Measurements from ENCODE around the gene FNDC11.

Gene FNDC11

DNA sequence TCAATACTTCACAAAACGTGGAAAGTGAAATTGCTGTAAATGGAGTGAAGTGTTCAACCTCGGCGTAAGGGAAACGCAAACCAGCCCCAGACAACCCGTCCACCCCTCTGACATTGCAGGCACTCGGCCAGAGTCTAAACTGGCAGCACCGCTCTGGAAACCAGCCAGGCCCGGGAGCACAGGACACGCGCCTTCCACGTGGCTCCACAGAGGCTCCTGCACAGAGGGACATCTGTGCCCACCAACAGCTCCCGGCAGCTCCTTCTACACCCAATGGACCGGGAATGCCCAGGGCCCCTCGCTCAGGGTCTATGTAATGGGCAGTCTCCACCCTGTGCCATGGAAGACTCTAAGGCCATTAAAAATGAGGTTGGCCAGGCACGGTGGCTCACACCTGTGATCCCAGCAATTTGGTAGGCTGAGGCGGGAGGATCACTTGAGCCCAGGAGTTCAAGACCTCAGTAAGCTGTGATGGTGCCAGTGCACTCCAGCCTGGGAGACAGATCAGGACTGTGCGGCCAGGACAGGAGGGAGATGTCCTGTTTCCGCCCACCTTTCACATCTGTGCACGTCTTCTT, 23.4 kb downstream of the FNDC11 start:
- Histone ChIP-seq H3K4me3 (IDR thresholded peaks at IDR 0.05; ENCODE audit: insufficient read depth, low read depth, low read length) (no peak overlapping the region), H3K4me2 (no peak overlapping the region), H3K27ac (no peak overlapping the region), H2AFZ (ENCODE audit: low read depth) (no peak overlapping the region), H4K20me1 (ENCODE audit: insufficient read depth) (no peaks in the 10 kb centered on the region), H3K36me3 (ENCODE audit: insufficient read depth) (no peaks in the 10 kb centered on the region), H3K4me1 (ENCODE audit: low read depth, poor library complexity, severe bottlenecking) (peaks cover 6% of the 10 kb centered on the region), H3K27me3 (ENCODE audit: insufficient read depth, low read depth) (peaks cover 80% of the 10 kb centered on the region), H3K79me2 (ENCODE audit: insufficient read depth, low read depth) (no peaks in the 10 kb centered on the region), H3K9ac (no peak overlapping the region)
- TF ChIP-seq, protein P1, sequence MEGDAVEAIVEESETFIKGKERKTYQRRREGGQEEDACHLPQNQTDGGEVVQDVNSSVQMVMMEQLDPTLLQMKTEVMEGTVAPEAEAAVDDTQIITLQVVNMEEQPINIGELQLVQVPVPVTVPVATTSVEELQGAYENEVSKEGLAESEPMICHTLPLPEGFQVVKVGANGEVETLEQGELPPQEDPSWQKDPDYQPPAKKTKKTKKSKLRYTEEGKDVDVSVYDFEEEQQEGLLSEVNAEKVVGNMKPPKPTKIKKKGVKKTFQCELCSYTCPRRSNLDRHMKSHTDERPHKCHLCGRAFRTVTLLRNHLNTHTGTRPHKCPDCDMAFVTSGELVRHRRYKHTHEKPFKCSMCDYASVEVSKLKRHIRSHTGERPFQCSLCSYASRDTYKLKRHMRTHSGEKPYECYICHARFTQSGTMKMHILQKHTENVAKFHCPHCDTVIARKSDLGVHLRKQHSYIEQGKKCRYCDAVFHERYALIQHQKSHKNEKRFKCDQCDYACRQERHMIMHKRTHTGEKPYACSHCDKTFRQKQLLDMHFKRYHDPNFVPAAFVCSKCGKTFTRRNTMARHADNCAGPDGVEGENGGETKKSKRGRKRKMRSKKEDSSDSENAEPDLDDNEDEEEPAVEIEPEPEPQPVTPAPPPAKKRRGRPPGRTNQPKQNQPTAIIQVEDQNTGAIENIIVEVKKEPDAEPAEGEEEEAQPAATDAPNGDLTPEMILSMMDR (conservative IDR thresholded peaks at IDR 0.05; ENCODE audit: low read depth, low read length), result no peak

DNA sequence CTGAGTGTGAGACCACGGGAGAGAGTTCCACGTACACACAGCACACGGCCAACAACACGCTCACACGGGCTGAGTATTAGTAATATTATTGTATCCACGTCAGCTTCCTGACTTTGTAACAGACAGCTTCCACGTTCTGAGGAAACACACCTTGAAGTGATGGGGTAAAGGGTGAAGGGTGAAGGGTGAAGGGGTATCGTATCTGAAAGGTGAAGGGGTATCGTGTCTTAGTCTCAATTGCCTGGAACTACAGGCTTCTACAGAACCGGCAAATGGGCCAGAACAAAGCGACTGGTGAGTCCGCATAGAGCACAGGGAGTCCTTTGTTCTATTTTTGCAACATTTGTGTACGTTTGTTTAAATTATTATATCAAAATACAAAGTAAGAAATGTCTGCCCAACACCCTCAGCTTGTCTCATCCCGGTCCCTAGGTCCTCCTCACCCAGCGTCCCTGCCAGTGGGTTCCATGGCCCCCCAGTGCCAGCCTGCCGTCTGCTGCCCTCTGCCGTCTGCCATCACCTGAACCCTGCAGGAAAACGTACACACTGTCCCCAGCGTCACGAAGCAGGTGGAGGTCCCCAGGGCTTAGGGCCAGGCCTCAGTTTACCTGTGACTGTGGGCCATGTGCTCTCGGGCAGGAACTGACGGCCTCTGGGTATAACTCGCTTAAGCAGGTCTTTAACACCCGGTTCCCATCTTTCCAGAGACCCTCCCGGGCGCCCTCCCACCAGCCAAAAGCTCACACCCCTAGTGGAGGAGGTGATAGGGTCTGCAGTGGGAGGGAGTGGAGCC, 24.5 kb downstream of the FNDC11 start:
- no peaks in the 10 kb centered on the region for H4K20me1 ChIP-seq (ENCODE audit: insufficient read depth)
- TF ChIP-seq, protein P1 (conservative IDR thresholded peaks at IDR 0.05; ENCODE audit: low read depth, low read length), result no peak
- no peak overlapping the region for H3K27ac ChIP-seq
- no peak overlapping the region for H2AFZ ChIP-seq (ENCODE audit: low read depth)
- no peak overlapping the region for H3K9ac ChIP-seq
- H3K4me1 ChIP-seq (ENCODE audit: low read depth, poor library complexity, severe bottlenecking), result peaks cover 6% of the 10 kb centered on the region
- no peaks in the 10 kb centered on the region for H3K36me3 ChIP-seq (ENCODE audit: insufficient read depth)
- peaks cover 83% of the 10 kb centered on the region for H3K27me3 ChIP-seq (ENCODE audit: insufficient read depth, low read depth)
- no peaks in the 10 kb centered on the region for H3K79me2 ChIP-seq (ENCODE audit: insufficient read depth, low read depth)
- H3K4me2 ChIP-seq, result no peak overlapping the region
- H3K4me3 ChIP-seq (IDR thresholded peaks at IDR 0.05; ENCODE audit: insufficient read depth, low read depth, low read length), result no peak overlapping the region

DNA sequence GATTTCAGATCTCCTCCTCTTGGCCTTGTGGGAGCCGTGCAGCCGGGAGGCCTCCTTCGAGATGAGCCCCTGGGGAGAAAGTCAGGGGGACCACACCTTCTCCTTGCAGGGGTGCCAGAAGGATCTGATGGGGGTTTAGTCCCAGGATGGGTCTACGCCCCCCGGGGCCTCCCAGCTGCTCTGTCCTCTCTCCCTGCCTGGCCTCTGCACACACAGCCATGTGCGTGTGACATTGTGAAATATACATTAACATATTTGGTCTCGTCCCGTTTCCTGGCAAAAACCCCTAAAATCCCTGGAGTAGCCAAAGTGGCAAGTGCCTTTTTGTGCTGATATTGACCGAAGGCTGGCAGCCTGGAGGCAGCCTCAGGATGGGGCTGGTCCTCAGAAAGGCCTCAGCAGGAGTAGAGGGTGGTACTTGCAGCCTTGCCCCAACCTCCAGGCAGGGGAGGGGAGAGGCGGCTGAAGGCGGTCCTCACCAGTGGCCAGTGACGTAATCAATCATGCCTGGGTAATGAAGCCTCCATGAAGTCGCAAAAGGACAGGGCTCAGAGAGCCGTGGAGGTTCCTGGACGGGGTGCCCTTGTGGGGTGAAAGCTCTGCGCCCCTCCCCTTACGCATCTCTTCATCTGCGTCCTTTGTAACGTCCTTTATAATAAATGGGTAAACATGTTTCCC, 25.2 kb downstream of the FNDC11 start:
- Histone ChIP-seq H3K27me3 (ENCODE audit: insufficient read depth, low read depth) (peaks cover 86% of the 10 kb centered on the region), H3K4me2 (no peak overlapping the region), H3K9ac (no peak overlapping the region), H4K20me1 (ENCODE audit: insufficient read depth) (no peaks in the 10 kb centered on the region), H3K4me1 (ENCODE audit: low read depth, poor library complexity, severe bottlenecking) (peaks cover 6% of the 10 kb centered on the region), H3K4me3 (IDR thresholded peaks at IDR 0.05; ENCODE audit: insufficient read depth, low read depth, low read length) (no peak overlapping the region), H3K36me3 (ENCODE audit: insufficient read depth) (no peaks in the 10 kb centered on the region), H3K79me2 (ENCODE audit: insufficient read depth, low read depth) (no peaks in the 10 kb centered on the region), H3K27ac (no peak overlapping the region), H2AFZ (ENCODE audit: low read depth) (no peak overlapping the region)
- TF ChIP-seq, protein P1 (conservative IDR thresholded peaks at IDR 0.05; ENCODE audit: low read depth, low read length), result no peak

DNA sequence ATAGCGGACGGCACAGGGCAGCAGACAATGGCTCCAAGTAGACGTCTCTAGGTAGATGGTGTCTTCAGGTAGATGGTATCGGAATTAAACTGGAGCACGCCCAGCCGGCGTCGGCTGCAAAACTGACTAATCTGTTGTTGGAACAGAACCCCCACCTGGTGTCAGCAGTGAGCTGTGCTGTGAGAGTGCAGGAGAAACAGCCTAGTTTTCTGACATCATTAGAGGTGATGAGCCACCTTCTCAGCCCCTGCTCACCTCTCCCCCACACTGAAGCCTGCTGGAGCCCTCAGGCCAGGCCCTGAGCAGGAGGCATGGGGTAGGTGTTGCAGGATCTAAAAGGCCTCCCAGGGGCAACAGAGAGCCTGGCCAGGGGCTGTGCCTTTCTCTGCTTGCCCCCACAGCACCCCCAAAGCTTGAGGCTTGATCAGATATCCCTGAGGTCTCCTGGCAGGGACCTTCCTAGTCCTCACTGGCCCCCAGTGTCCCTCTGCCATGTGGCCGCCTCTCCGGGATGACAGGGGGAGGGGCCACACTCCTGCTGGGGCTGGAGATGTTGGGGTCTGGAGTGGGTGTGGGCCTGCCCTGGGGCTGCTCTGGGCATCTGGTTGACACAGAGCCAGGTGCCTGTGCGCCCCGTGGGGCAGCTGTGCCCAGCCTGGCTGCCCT, 27.0 kb downstream of the FNDC11 start:
- H3K4me2 ChIP-seq, result no peak overlapping the region
- no peaks in the 10 kb centered on the region for H3K36me3 ChIP-seq (ENCODE audit: insufficient read depth)
- H3K27ac ChIP-seq, result no peak overlapping the region
- peaks cover 72% of the 10 kb centered on the region for H3K27me3 ChIP-seq (ENCODE audit: insufficient read depth, low read depth)
- H3K4me1 ChIP-seq (ENCODE audit: low read depth, poor library complexity, severe bottlenecking), result no peaks in the 10 kb centered on the region
- H3K9ac ChIP-seq, result no peak overlapping the region
- H3K79me2 ChIP-seq (ENCODE audit: insufficient read depth, low read depth), result no peaks in the 10 kb centered on the region
- H2AFZ ChIP-seq (ENCODE audit: low read depth), result no peak overlapping the region
- H4K20me1 ChIP-seq (ENCODE audit: insufficient read depth), result no peaks in the 10 kb centered on the region
- TF ChIP-seq, protein P1 (conservative IDR thresholded peaks at IDR 0.05; ENCODE audit: low read depth, low read length), result peak; percentile 21; the same call in 1 of the 2 replicates
- H3K4me3 ChIP-seq (IDR thresholded peaks at IDR 0.05; ENCODE audit: insufficient read depth, low read depth, low read length), result no peak overlapping the region
